CD4-positive, CD25-positive, alpha-beta regulatory T cell (primary cell): Measurements from ENCODE around the gene DOCK3. TPM values are rescaled to one million over a fixed set of nuclear protein-coding genes. Genes with fewer than 3 reads are reported as not detected.
A peak's percentile ranks its signal among the peaks of the same experiment; 100 is the strongest.
"Not testable (repeated sequence)": the region's sequence is repeated elsewhere in the genome, so short reads cannot be mapped to it uniquely, and the experiment has no call there.

ENCODE experiments used
- ATAC-seq, 2 donors: fragments of 150-1000 bp; cut with Tn5 transposase; one replicate each; pipeline ENCODE4 v1.10.0; 2021; ENCODE audit warnings: low read depth in 2 of 2, moderate number of reproducible peaks in 2 of 2, moderate library complexity in 1 of 2
- DNase-seq, 3 donors: peaks; one replicate each; pipeline versions ENCODE4 v3.0.0 to v3.0.0-alpha.2; 2012 to 2022; ENCODE audit warnings: mixed read lengths in 1 of 3
- H3K27ac ChIP-seq: one replicate; pipeline ENCODE4 v1.7.0; 2013; ENCODE audit warnings: mild to moderate bottlenecking, low read length; ENCODE audit not compliant: insufficient read depth, poor library complexity, severe bottlenecking
- H3K27me3 ChIP-seq: one replicate; pipeline ENCODE4 v1.7.0; 2013; ENCODE audit warnings: low read length; ENCODE audit not compliant: control insufficient read depth, insufficient read depth
- H3K36me3 ChIP-seq: one replicate; pipeline ENCODE4 v1.7.0; 2013; ENCODE audit warnings: mild to moderate bottlenecking, low read length, moderate library complexity; ENCODE audit not compliant: control insufficient read depth, insufficient read depth
- H3K4me1 ChIP-seq: 2 replicates; pipeline ENCODE4 v1.7.0; 2013; ENCODE audit warnings: mild to moderate bottlenecking, low read length; ENCODE audit not compliant: insufficient read depth, control insufficient read depth, poor library complexity, severe bottlenecking
- H3K4me3 ChIP-seq: one replicate; pipeline ENCODE4 v1.7.0; 2013; ENCODE audit warnings: low read depth, mild to moderate bottlenecking, low read length, moderate library complexity
- H3K9me3 ChIP-seq, 2 experiments: 1 replicate in 1 of 2; 2 replicates in 1 of 2; pipeline ENCODE4 v1.7.0; 2013; ENCODE audit warnings: low read length in 2 of 2, mild to moderate bottlenecking in 1 of 2, moderate library complexity in 1 of 2; ENCODE audit not compliant: control insufficient read depth in 2 of 2
- H3K27ac Mint-ChIP-seq, 3 donors: one replicate each; pipeline ENCODE4 v1.8.0; 2020 to 2022; ENCODE audit warnings: mild to moderate bottlenecking in 3 of 3, mixed read lengths in 3 of 3, moderate library complexity in 2 of 3
- H3K27me3 Mint-ChIP-seq: one replicate; pipeline ENCODE4 v1.8.0; 2022; ENCODE audit warnings: mild to moderate bottlenecking, mixed read lengths
- H3K36me3 Mint-ChIP-seq: one replicate; pipeline ENCODE4 v1.8.0; 2020; ENCODE audit warnings: mixed read lengths
- H3K4me1 Mint-ChIP-seq, 4 donors: one replicate each; pipeline ENCODE4 v1.8.0; 2020 to 2022; ENCODE audit warnings: mixed read lengths in 4 of 4, mild to moderate bottlenecking in 1 of 4
- H3K4me3 Mint-ChIP-seq, 4 donors: one replicate each; pipeline ENCODE4 v1.8.0; 2020 to 2022; ENCODE audit warnings: mild to moderate bottlenecking in 4 of 4, mixed read lengths in 4 of 4, moderate library complexity in 3 of 4
- H3K9me3 Mint-ChIP-seq, 7 donors: one replicate each; pipeline ENCODE4 v1.8.0; 2020 to 2022; ENCODE audit warnings: mixed read lengths in 7 of 7, mild to moderate bottlenecking in 3 of 7, moderate library complexity in 2 of 7
- polyA plus RNA-seq, 4 donors: library from polyadenylated mRNA; unstranded; fragments of 300-500 nt; fragmentation: Illumina TruSeq; gene quantifications; one replicate each; pipeline ENCODE4 v1.2.3, GENCODE V29; 2021
- total RNA-seq: library from RNA; stranded (reverse); gene quantifications from one replicate; pipeline ENCODE4 v1.2.3, GENCODE V29; 2022

Gene DOCK3
- total and polyA plus RNA-seq, 5 donors from 2014 or later: 0.03 to 0.35 (median 0.08) TPM

DNA sequence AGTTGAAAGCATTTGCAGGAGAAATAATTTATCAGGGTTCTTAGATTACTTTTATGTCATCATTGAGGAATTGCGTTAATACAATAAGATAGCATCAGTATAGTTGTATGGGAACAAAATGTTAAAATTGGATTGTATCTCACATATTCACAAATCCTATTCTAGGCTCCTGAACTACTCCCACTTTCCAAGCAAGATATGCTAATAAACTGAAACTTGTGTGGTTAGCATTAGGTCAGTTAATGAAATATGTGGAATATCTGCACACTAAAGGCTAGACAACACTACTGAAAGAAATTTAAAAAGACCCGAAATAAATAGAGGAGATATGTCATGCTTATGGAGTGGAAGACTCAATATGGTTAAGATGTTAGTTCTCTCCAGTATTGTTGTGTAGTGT is 272.7 kb downstream of the DOCK3 start:
- H3K9me3 ChIP-seq: no peaks in the 10 kb centered on the region
- ATAC-seq: no peak
- Mint-ChIP-seq H3K27me3 (peaks cover 22% of the 10 kb centered on the region), H3K9me3 (peaks cover 0 to 2% (median 0%) of the 10 kb centered on the region in 7 donors), H3K36me3 (no peaks in the 10 kb centered on the region), H3K27ac (no peak overlapping the region), H3K4me3 (no peak overlapping the region), H3K4me1 (peaks cover 9 to 15% (median 12%) of the 10 kb centered on the region in 4 donors)
- H3K27ac ChIP-seq: no peak overlapping the region
- peaks cover 7% of the 10 kb centered on the region for H3K4me1 ChIP-seq
- peaks cover 4% of the 10 kb centered on the region for H3K27me3 ChIP-seq
- H3K36me3 ChIP-seq: no peaks in the 10 kb centered on the region
- no peak for DNase-seq
- no peak overlapping the region for H3K4me3 ChIP-seq

DNA sequence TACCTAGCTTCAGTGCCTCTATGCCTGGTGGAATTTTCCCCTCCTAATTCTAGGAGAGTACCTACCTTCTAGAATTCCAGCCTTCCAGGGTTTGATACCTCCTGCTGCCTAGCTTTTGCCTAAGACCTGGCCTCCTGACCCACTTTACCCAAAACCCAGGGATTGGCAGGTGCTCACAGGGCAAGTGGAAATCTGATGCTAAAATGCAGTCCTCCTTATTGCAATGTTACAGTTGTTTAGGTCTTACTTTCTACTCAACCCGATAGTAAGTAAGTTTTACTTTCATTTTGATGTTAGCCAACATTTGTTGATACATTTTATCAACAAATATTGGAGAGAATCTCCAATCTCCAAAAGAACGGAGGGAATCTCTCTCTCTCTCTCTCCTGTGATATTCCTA is 275.9 kb downstream of the DOCK3 start:
- DNase-seq (peak in 1 of 3 donors; percentile 31), ATAC-seq (no peak)
- H3K27me3 Mint-ChIP-seq: peaks cover 30% of the 10 kb centered on the region
- peaks cover 4% of the 10 kb centered on the region for H3K27me3 ChIP-seq
- H3K9me3 Mint-ChIP-seq: peaks cover 0 to 4% (median 0%) of the 10 kb centered on the region in 7 donors
- peak overlapping the region; percentile 66 for H3K4me3 ChIP-seq
- H3K27ac ChIP-seq: no peak overlapping the region
- no peaks in the 10 kb centered on the region for H3K36me3 ChIP-seq
- peaks cover 7% of the 10 kb centered on the region for H3K4me1 ChIP-seq
- peak overlapping the region; percentile 31 to 76 (median 57) for H3K4me3 Mint-ChIP-seq
- no peaks in the 10 kb centered on the region for H3K9me3 ChIP-seq
- peak overlapping the region in 2 of 3 donors; percentile 65 to 73 for H3K27ac Mint-ChIP-seq
- no peaks in the 10 kb centered on the region for H3K36me3 Mint-ChIP-seq
- peaks cover 9 to 15% (median 12%) of the 10 kb centered on the region in 4 donors for H3K4me1 Mint-ChIP-seq

DNA sequence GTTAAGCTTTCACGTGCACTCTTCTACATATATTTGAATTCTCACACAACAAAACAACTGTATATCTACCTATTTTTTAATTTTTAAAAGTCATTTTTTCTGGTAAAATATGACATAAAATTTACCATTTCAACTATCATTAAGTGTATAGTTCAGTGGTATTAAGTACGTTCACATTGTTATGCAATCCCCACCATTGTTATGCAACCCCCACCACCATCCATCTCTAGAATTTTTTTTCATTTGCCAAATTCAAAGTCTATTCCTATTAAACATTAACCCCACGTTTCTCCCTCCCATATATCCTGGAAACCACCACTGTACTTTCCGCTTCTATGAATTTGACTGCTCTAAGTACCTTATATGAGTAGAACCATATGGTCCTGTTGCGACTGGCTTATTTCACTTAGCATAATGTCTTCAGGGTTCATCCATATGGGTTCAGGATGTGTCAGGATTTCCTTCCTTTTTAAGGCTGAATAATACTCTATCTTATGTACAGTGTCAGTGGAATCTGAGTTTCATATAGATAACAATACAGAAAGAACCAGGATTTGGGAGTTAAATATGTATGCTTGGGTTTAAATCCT is 279.2 kb downstream of the DOCK3 start:
- peaks cover 2% of the 10 kb centered on the region for H3K27me3 ChIP-seq

GRCh38 chr3:50961386-50961785 is 286.7 kb downstream of the DOCK3 start:
- Histone ChIP-seq H3K4me1 (no peaks in the 10 kb centered on the region), H3K27me3 (peaks cover 17% of the 10 kb centered on the region), H3K9me3 (no peaks in the 10 kb centered on the region), H3K36me3 (no peaks in the 10 kb centered on the region), H3K4me3 (no peak overlapping the region), H3K27ac (no peak overlapping the region)
- Mint-ChIP-seq H3K4me3 (no peak overlapping the region), H3K27me3 (peaks cover 34% of the 10 kb centered on the region), H3K36me3 (no peaks in the 10 kb centered on the region), H3K4me1 (no peaks in the 10 kb centered on the region), H3K27ac (no peak overlapping the region), H3K9me3 (peaks cover 0 to 1% (median 0%) of the 10 kb centered on the region in 7 donors)
- ATAC-seq (no peak), DNase-seq (no peak)

More for the DNA sequence above, 279.2 kb downstream of the DOCK3 start:
- Mint-ChIP-seq H3K4me1 (peaks cover 9 to 15% (median 12%) of the 10 kb centered on the region in 4 donors), H3K27ac (no peak overlapping the region), H3K36me3 (no peaks in the 10 kb centered on the region), H3K9me3 (peaks cover 0 to 2% (median 0%) of the 10 kb centered on the region in 7 donors), H3K4me3 (no peak overlapping the region), H3K27me3 (peaks cover 25% of the 10 kb centered on the region)
- no peak for ATAC-seq
- Histone ChIP-seq H3K4me3 (no peak overlapping the region), H3K9me3 (no peaks in the 10 kb centered on the region), H3K36me3 (no peaks in the 10 kb centered on the region), H3K4me1 (peaks cover 7% of the 10 kb centered on the region), H3K27ac (no peak overlapping the region)
- DNase-seq: no peak

DNA sequence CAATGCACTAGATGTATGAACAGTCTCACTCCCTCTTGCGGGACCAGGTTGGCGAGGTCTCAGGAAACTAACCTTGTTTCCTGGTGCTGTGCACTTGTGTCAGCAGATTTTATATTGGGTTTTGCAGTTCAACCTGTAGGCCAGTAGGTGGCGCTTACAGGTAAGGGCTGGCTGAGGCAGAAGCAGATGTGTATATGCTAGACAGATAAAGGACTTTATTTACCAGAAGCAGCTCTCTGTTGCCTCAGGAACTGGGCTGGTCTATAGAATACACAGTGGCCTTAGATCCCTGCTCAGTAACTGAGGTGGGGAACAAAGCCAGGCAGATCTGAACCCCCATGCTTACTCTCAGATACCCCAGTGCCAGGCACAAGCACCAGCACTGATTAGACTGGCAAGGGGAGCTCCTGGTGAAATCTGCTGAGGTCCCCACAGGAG is 296.8 kb downstream of the DOCK3 start:
- Mint-ChIP-seq H3K27me3 (peaks cover 9% of the 10 kb centered on the region), H3K27ac (peak overlapping the region in 1 of 3 donors; percentile 47), H3K36me3 (no peaks in the 10 kb centered on the region), H3K9me3 (peaks cover 0 to 1% (median 0%) of the 10 kb centered on the region in 7 donors), H3K4me1 (peaks cover 0 to 11% (median 6%) of the 10 kb centered on the region in 4 donors), H3K4me3 (no peak overlapping the region)
- H3K27me3 ChIP-seq: peaks cover 2% of the 10 kb centered on the region
- no peak overlapping the region for H3K4me3 ChIP-seq
- no peaks in the 10 kb centered on the region for H3K4me1 ChIP-seq
- ATAC-seq: peak; percentile 90 to 94
- H3K9me3 ChIP-seq: no peaks in the 10 kb centered on the region
- H3K36me3 ChIP-seq: no peaks in the 10 kb centered on the region
- H3K27ac ChIP-seq: no peak overlapping the region
- DNase-seq: peak; percentile 39 to 85 (median 77)

- Histone ChIP-seq H3K4me3 (no peak overlapping the region), H3K27ac (no peak overlapping the region), H3K9me3 (no peaks in the 10 kb centered on the region), H3K4me1 (no peaks in the 10 kb centered on the region), H3K36me3 (no peaks in the 10 kb centered on the region), H3K27me3 (peaks cover 2% of the 10 kb centered on the region)
- peaks cover 9% of the 10 kb centered on the region for H3K27me3 Mint-ChIP-seq
- H3K27ac Mint-ChIP-seq: peak overlapping the region in 1 of 3 donors; percentile 66
- H3K9me3 Mint-ChIP-seq: peaks cover 0 to 1% (median 0%) of the 10 kb centered on the region in 7 donors
- H3K4me3 Mint-ChIP-seq: no peak overlapping the region
- no peak for DNase-seq
- no peak for ATAC-seq
- peaks cover 0 to 11% (median 6%) of the 10 kb centered on the region in 4 donors for H3K4me1 Mint-ChIP-seq
- H3K36me3 Mint-ChIP-seq: no peaks in the 10 kb centered on the region
These were observed 297.3 kb downstream of the DOCK3 start for GRCh38 chr3:50972029-50972428.

- not testable (repeated sequence) for H3K36me3 ChIP-seq, H3K4me3 Mint-ChIP-seq, H3K27me3 ChIP-seq, H3K36me3 Mint-ChIP-seq, DNase-seq, H3K27ac Mint-ChIP-seq, H3K4me1 ChIP-seq, H3K27ac ChIP-seq, ATAC-seq, H3K9me3 Mint-ChIP-seq, H3K4me3 ChIP-seq, H3K4me1 Mint-ChIP-seq, H3K9me3 ChIP-seq
- peaks cover 11% of the 10 kb centered on the region for H3K27me3 Mint-ChIP-seq
These were observed 303.9 kb downstream of the DOCK3 start for GRCh38 chr3:50978586-50978985.
